Esophagus muscularis mucosa (tissue), 4 donors: ENCODE results near the gene KRTAP10-7.

Experiments
- CTCF ChIP-seq, 3 experiments: fragments of 200-600 bp in 2 of 3; fragments of 450-650 bp in 1 of 3; sonication (generic) in 2 of 3; IDR thresholded peaks; one replicate each; pipeline ENCODE4 v1.5.1; 2017 to 2019; ENCODE audit warnings: antibody characterized with exemption in 3 of 3, mild to moderate bottlenecking in 2 of 3, moderate library complexity in 1 of 3
- EP300 ChIP-seq: sonication (generic); formaldehyde crosslinking; IDR thresholded peaks from one replicate; pipeline ENCODE4 v1.6.1; 2017; ENCODE audit warnings: antibody characterized with exemption
- POLR2A ChIP-seq: fragments of 450-650 bp; IDR thresholded peaks from one replicate; pipeline ENCODE4 v1.6.1; 2017; ENCODE audit warnings: antibody characterized with exemption, moderate library complexity, mild to moderate bottlenecking, low read depth
- POLR2AphosphoS5 ChIP-seq, 2 donors: sonication (generic); formaldehyde crosslinking; IDR thresholded peaks; one replicate each; pipeline ENCODE4 v1.6.1; 2017; ENCODE audit warnings: antibody characterized with exemption in 2 of 2

DNA sequence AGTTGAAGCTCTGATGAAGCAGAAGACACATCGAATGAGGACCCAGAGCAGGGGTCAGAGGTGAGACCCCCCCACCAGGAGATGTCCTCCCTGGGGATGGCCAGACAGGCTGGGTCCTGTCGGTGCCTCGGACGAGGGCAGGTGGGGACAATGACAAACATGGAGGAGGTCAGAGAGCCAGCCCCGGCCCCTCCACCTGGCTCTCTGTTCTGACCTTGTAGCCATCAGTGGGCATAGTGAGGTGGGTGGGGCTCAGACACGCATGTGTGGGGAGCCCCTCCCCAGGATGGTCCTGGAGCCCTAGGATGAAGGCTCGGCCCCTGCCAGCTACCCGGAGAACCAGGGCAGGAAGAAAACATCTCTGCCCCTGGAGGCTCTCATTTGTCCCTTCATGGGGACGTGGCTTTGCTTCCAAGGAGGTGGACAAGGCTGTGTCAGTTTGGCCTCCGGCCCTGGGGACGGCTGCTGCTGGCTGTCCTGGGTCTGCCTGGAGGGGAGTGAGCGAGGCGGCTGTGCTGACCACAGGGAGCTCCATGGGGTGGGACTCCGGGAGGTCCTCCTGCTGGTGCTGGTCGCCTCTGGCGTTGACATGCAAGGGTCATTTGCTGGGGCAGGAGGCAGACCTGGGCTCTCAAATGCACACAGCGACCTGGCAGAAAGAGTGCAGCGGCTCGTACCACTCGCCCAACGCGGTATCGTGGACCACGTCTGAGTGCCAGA lies 10.7 kb upstream of the KRTAP10-7 start:
- TF ChIP-seq CTCF (IDR thresholded peaks at IDR 0.05) (no peak), POLR2AphosphoS5 (IDR thresholded peaks at IDR 0.05) (no peak), POLR2A (no peak), EP300 (no peak)
